SKM-1 (cell line): Measurements from ENCODE around the gene PRRT1B.

Experiments
- DNase-seq: peaks from one replicate; lab custom pipeline; 2025; ENCODE audit not compliant: unreplicated experiment; lab: John Stamatoyannopoulos, UW

Gene PRRT1B

DNA sequence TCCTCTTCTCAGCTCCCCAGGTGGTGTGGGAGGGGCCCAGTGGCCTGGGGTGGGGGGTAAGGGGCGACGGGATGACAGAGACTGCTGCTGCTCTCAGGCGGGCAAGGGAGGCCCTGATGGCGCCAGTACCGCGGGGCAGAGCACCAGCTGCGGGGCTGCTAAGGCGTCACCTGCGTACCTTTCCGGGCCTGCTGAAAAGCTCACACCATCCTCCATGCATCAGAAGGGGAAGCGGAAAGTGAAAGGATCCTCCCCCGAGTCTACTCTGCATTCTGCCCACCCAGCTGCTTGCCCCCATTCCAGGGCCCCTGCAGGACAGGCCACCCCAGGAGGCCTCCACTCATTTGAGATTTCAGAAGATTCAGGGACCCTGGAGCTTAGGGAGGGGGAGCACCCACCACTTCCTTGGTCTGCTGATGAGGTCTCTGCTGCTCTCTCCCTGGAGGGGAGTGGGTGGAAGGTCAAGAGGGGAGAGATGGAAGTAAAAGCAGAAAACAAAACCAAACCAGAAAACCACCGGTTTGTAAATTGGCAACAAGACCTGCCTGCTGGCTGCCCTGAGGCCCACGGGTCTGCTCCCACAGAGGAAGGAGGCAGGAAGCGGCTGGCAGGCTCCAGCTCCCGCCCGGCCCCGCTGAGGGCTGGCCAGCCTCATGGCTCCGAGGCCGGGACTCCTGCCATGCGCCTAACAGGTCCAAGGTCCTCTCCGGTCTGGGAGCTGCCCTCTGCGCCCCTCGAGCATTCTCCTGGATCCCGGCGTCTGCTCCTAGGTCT is 33.6 kb downstream of the PRRT1B start:
- no peak for DNase-seq

DNA sequence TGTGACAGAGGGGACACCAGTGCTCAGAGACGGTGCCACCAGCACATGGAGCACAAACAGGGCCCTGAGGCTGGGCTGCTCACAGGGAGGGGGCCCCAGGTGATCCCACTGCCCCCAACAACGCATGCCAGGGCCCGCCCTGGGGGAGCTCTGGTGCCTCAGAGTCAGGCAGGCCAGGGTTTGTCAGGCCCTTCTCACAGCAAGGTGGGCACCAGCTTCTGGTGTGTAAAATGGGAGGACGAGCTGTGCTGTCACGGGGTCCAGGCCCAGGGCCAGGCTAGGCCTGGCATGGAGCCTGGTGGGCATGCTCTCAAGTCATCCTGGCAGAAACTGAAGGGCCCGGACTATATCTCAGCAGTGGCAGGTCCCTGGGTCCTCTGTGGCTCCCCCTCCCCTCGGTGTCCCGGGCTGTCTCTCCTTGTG is 34.5 kb downstream of the PRRT1B start:
- DNase-seq = no peak

- DNase-seq = no peak
Observed at GRCh38 chr9:131580358-131580757, 35.0 kb downstream of the PRRT1B start.

DNA sequence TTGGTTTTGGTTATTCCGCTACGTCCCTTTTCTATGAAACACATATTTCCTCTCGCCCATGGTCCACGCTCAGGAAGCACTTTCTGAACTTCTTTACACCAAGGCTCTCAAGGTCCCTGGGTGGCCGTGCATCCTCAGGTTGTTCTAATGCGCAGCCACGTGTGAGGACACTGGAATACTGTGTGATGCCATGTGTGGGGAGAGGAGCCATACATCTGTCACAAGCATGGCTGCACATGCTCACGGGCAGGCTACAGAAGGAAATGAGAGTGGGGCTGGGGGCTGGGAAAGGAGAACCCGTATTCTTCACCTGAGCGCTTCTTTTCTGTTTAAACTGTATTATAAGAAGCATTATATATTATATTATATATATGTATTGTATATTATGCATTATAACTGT is 36.7 kb downstream of the PRRT1B start:
- DNase-seq = no peak

DNA sequence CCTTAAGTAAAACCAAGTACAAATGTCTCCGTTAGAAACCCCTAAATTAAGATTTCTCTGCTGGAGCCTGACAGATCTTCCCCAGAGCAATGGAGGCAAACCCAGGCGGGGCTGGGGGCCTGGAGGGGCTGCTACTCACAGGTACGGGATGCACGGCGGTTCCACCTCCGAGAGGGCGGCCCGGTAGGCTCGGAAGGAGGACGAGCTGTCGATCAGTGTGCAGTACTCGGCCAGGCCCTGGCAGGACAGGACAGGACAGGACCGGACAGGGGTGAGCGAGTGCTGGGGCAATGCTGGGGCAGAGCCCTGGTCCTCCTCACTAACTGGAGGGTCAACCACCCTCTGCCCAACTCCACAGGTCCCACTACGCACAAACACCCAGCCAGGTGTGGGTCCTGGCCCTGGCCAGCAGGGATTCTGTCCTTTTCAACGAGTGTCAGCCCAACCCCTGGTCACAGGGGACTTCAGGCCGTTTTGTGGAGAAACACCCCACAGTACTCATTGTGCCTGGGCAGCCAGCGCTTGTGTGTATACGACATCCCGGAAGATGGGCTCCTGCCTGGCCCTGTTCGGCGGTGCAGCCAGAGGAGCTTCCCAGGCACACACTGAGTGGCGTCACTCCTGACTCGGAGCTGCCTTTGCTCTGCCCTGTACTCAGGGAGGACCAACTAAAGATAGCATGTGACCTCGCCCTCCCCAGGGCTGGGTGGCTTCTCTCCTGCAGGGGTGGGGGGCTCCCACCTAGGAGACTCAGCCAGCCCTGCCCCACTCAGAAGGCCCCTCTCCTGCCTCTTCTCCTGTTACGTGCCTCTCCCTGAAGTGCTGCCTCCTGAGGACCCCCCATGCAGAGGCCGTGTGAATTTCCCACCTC is 37.4 kb downstream of the PRRT1B start:
- no peak for DNase-seq

DNA sequence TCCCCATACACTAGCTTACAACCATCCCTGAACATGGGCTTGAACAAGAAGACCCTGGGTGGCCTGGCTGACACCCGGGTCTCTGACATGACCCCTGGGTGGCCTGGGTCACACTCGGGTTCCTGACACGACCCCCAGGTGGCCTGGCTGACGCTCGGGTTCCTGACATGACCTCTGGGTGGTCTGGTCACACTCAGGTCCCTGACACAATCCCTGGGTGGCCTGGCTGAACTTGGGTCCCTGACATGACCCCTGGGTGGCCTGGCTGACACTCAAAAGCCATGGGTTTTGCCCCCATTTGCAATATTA is 38.0 kb downstream of the PRRT1B start:
- no peak for DNase-seq

GRCh38 chr9:131583836-131584555 is 38.7 kb downstream of the PRRT1B start:
- no peak for DNase-seq

DNA sequence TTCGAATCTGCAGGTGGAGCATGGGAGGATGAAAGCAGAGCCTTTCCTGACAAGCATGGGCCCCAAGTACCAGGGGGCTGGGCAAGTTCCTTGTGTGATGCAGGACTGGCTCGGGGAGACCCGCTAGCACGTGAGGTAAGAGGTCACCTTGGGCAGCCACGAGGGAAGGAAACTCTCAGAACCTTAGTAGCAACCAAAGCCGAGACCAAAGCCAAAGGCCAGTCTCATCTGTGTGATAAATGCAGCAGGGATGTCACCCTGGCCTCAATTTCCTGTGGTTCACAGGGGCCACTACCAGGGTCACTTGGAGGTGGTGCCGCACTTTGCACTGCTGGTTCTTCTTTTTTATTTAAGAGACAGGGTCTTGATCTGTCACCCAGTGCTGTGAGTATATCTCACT is 39.5 kb downstream of the PRRT1B start:
- DNase-seq = peak; percentile 79

DNA sequence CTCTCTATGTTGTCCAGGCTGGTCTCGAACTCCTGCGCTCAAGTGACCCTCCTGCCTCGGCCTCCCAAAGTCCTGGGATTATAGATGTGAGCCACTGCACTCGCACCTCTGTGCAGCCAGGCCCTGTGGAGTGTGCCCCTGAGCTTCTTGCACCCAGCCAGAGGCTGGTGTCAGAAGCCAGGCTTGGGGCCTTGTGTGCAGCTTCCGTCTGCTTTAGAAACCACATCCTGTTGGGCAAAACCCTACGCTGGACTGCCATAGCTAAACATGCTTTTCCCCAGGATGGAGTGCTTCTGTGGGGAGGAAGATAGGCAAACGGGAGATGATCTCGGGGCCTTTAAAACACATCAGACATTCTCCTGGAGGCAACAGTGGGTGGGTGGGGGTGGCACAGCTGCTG is 40.1 kb downstream of the PRRT1B start:
- DNase-seq = peak; percentile 60

DNA sequence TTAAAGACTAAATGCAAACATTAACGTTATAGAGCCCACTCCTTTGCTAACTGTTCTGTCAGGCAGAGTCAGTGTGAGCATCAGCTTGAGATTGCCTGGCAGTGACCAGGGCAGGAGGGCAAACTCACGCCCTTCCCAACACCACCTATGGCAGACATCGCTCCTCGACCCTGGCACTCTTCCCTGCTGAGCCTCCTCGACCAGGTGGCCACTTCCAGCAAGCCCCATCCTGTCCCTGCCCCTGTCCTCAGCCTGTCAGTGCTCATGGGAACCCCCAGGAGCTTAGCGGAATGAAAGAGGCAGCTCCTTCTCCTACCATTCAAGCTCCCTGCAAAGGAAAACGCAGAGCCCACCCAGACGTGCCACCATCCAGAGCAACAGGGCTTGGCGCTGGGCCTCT is 42.0 kb downstream of the PRRT1B start:
- DNase-seq = no peak

- no peak for DNase-seq
Observed at GRCh38 chr9:131587906-131588305, 42.6 kb downstream of the PRRT1B start.

DNA sequence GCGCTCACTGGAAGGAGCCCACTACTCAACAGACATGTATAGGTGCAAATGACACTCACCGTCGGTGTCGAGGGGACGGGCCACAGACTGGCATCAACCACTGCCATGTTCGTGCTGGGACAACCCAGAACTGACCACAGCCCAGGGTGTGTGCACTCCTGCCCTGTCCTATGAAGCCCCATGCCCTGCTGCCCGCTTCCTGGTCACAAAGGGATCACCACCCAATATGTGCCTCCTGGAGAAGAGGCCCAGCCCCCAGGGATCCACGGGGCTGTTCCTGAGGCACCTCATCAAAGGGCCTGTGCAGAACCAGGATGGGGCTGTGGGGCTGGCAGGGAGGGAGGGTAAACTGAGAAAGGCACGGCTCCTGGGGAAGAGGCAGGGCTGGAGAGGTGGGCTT is 43.1 kb downstream of the PRRT1B start:
- no peak for DNase-seq

DNA sequence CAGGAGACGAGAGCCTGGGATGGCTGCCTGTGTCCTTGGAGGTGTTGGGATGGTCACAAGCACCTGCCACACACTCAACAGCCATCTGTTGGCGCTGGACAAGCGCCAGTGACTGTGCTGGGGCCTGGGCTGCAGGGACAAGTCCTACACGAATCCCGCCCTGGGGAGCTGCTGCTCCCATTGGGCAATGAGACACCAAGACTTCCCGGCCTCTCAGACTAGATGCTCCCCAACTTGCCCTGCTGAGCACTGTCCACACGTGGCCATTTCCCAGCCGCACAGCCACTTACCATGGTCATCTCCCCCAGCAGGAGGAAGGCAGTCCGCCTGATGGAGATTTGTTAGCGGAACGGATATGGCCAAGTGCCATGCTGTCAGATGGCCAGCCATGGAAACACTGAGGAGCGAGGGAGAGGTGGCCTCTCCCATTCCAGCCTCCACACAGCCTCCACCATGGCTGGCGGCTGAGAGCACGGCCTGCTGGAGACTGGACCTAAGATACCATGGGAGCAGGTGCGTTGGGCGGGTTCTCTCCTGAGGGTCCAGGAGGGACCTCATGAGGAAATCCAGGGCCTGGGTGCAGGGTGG is 43.9 kb downstream of the PRRT1B start:
- DNase-seq = no peak

DNA sequence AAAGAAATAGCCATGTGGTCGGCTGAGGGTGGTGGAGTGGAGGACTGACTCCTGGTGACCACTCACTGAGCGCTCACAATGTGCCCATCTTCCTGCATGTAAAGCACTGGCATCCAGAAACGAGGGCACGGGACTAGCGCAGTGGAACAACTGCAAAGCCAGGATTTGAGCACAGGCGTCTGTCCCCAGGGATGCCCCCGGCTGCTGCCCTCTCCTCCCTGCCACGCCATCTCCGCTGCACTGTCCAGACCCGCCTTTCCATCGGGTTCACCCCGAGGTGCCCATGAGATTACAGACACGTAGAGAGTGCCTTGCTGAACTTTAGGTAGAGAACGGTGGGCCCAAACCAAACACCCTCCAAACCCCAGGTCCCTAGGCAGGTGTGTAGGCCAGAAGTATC is 44.7 kb downstream of the PRRT1B start:
- DNase-seq = no peak

- DNase-seq = no peak
Observed at GRCh38 chr9:131590449-131590848, 45.1 kb downstream of the PRRT1B start.

GRCh38 chr9:131590907-131591844 is 45.9 kb downstream of the PRRT1B start:
- peak; percentile 45 for DNase-seq

- DNase-seq = no peak
Observed at GRCh38 chr9:131591845-131592208, 46.5 kb downstream of the PRRT1B start.

GRCh38 chr9:131593091-131593820 is 47.9 kb downstream of the PRRT1B start:
- no peak for DNase-seq

DNA sequence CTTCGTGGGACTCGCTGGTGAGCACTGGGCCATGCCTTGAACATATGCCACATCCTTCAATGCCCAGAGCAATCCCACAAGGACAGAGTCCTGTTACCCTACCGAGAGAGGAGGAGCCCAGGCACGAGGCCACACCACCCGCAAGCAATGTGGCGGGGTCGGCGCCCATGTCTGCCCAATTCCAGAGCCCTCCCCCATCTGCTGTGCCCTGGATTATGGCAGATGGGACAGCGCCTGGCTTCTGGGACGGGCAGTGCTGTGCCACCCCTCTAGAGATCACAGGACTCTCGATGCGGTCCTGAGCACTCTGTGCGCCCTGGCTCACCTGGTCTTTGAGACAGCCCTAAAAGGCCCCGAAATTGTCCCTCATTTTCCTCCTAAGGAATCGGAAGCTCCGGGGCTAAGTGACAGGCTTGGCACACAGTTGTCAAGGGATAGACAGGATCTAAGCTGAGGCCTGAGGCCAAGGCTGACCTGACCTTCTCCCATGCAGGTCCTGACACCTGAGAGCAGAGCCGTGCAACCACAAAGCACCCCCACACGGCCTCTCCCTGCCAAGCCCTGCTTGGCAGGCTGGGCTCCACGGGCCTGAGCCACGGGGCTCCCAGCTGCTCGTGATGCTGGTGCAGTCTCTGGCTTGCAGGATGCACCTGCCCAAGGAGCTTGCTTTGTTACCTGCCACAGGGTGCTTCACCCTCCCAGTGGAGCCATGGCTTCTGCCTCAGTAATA is 48.8 kb downstream of the PRRT1B start:
- DNase-seq = no peak
